ENCODE data around the gene XYLT1. TPM values are rescaled to one million over a fixed set of nuclear protein-coding genes. Genes with fewer than 3 reads are reported as not detected.

The XYLT1 gene
- total RNA-seq, 1 donor from 2014 or later = 0.23 TPM

- no peak for TF ChIP-seq CTCF (conservative IDR thresholded peaks at IDR 0.05; ENCODE audit: low read depth, low read length)
- no peak for DNase-seq (ENCODE audit: low read depth)
- no peak overlapping the region for H3K4me3 ChIP-seq (ENCODE audit: low read depth, low read length)
These were observed 3.3 kb upstream of the XYLT1 start for GRCh38 chr16:17474037-17474436.

- TF ChIP-seq CTCF (conservative IDR thresholded peaks at IDR 0.05; ENCODE audit: low read depth, low read length) = no peak
- no peak for DNase-seq (ENCODE audit: low read depth)
- H3K4me3 ChIP-seq (ENCODE audit: low read depth, low read length) = no peak overlapping the region
These were observed 1.1 kb upstream of the XYLT1 start for GRCh38 chr16:17471719-17472461.

GRCh38 chr16:17470182-17470907 lies 415 bp downstream of the XYLT1 start:
- peak overlapping the region; percentile 27 for H3K4me3 ChIP-seq (ENCODE audit: low read depth, low read length)
- no peak for TF ChIP-seq CTCF (conservative IDR thresholded peaks at IDR 0.05; ENCODE audit: low read depth, low read length)
- no peak for DNase-seq (ENCODE audit: low read depth)

GRCh38 chr16:17469741-17470181 lies 999 bp downstream of the XYLT1 start:
- TF ChIP-seq CTCF (conservative IDR thresholded peaks at IDR 0.05; ENCODE audit: low read depth, low read length) = no peak
- no peak for DNase-seq (ENCODE audit: low read depth)
- peak overlapping the region; percentile 27 for H3K4me3 ChIP-seq (ENCODE audit: low read depth, low read length)

- DNase-seq (ENCODE audit: low read depth) = no peak
- H3K4me3 ChIP-seq (ENCODE audit: low read depth, low read length) = no peak overlapping the region
- TF ChIP-seq CTCF (conservative IDR thresholded peaks at IDR 0.05; ENCODE audit: low read depth, low read length) = no peak
These were observed 1.6 kb downstream of the XYLT1 start for GRCh38 chr16:17469011-17469740.

- H3K4me3 ChIP-seq (ENCODE audit: low read depth, low read length) = no peak overlapping the region
- TF ChIP-seq CTCF (conservative IDR thresholded peaks at IDR 0.05; ENCODE audit: low read depth, low read length) = no peak
- no peak for DNase-seq (ENCODE audit: low read depth)
These were observed 2.1 kb downstream of the XYLT1 start for GRCh38 chr16:17468611-17469010.
